ENCODE data around the gene HHAT. TPM values are rescaled to one million over a fixed set of nuclear protein-coding genes. Genes with fewer than 3 reads are reported as not detected.
"Not testable (repeated sequence)": the region's sequence is repeated elsewhere in the genome, so short reads cannot be mapped to it uniquely, and the experiment has no call there.

HHAT gene
- polyA plus RNA-seq, 4 donors, result 12.7 to 14.2 (median 13.9) TPM

GRCh38 chr1:210627755-210628154 is 299.1 kb downstream of the HHAT start:
- DNase-seq (ENCODE audit: low read depth in 4 of 4, low spot score in 2 of 4), result no peak

- no peak for DNase-seq (ENCODE audit: low read depth in 4 of 4, low spot score in 2 of 4)
Measured at GRCh38 chr1:210629276-210629675, 300.6 kb downstream of the HHAT start.

GRCh38 chr1:210631399-210631798 is 302.7 kb downstream of the HHAT start:
- DNase-seq (ENCODE audit: low read depth in 4 of 4, low spot score in 2 of 4), result no peak

GRCh38 chr1:210633140-210633539 is 304.4 kb downstream of the HHAT start:
- DNase-seq (ENCODE audit: low read depth in 4 of 4, low spot score in 2 of 4), result no peak

- DNase-seq (ENCODE audit: low read depth in 4 of 4, low spot score in 2 of 4), result no peak
Measured at GRCh38 chr1:210633636-210634035, 304.9 kb downstream of the HHAT start.

GRCh38 chr1:210635108-210635507 is 306.4 kb downstream of the HHAT start:
- DNase-seq (ENCODE audit: low read depth in 4 of 4, low spot score in 2 of 4), result no peak

GRCh38 chr1:210641582-210641981 is 312.9 kb downstream of the HHAT start:
- no peak for DNase-seq (ENCODE audit: low read depth in 4 of 4, low spot score in 2 of 4)

- DNase-seq (ENCODE audit: low read depth in 4 of 4, low spot score in 2 of 4), result no peak
Measured at GRCh38 chr1:210645582-210646257, 317.0 kb downstream of the HHAT start.

GRCh38 chr1:210646258-210646616 is 317.5 kb downstream of the HHAT start:
- DNase-seq (ENCODE audit: low read depth in 4 of 4, low spot score in 2 of 4), result no peak

- no peak for DNase-seq (ENCODE audit: low read depth in 4 of 4, low spot score in 2 of 4)
Measured at GRCh38 chr1:210647406-210648333, 319.0 kb downstream of the HHAT start.

GRCh38 chr1:210648588-210649269 is 320.0 kb downstream of the HHAT start:
- DNase-seq (ENCODE audit: low read depth in 4 of 4, low spot score in 2 of 4), result no peak

GRCh38 chr1:210650403-210650802 is 321.7 kb downstream of the HHAT start:
- no peak for DNase-seq (ENCODE audit: low read depth in 4 of 4, low spot score in 2 of 4)

GRCh38 chr1:210652329-210652954 is 323.7 kb downstream of the HHAT start:
- DNase-seq (ENCODE audit: low read depth in 4 of 4, low spot score in 2 of 4), result no peak

- no peak for DNase-seq (ENCODE audit: low read depth in 4 of 4, low spot score in 2 of 4)
Measured at GRCh38 chr1:210653771-210654170, 325.1 kb downstream of the HHAT start.

GRCh38 chr1:210654176-210654981 is 325.7 kb downstream of the HHAT start:
- no peak for DNase-seq (ENCODE audit: low read depth in 4 of 4, low spot score in 2 of 4)

GRCh38 chr1:210655511-210655910 is 326.8 kb downstream of the HHAT start:
- DNase-seq (ENCODE audit: low read depth in 4 of 4, low spot score in 2 of 4), result no peak

GRCh38 chr1:210657806-210658205 is 329.1 kb downstream of the HHAT start:
- DNase-seq (ENCODE audit: low read depth in 4 of 4, low spot score in 2 of 4), result no peak

- not testable (repeated sequence) for DNase-seq (ENCODE audit: low read depth in 4 of 4, low spot score in 2 of 4)
Measured at GRCh38 chr1:210661520-210661919, 332.8 kb downstream of the HHAT start.

- peak in 1 of 4 donors; percentile 29 for DNase-seq (ENCODE audit: low read depth in 4 of 4, low spot score in 2 of 4)
Measured at GRCh38 chr1:210662291-210663050, 333.8 kb downstream of the HHAT start.

Measured in left renal cortex interstitium (tissue), 4 donors.